Spleen (tissue), 11 donors: ENCODE results near the gene SPATS2L. TPM values are rescaled to one million over a fixed set of nuclear protein-coding genes. Genes with fewer than 3 reads are reported as not detected.

Experiments
- DNase-seq: peaks from one replicate; pipeline ENCODE4 v3.0.0-alpha.2; 2020
- H3K27ac ChIP-seq, 8 donors: fragments of 200-600 bp; sonication (generic) in 7 of 8; 1 replicate in 4 of 8; 2 replicates in 4 of 8; pipeline versions ENCODE4 v1.5.0 to v1.8.0; 2016 to 2021; ENCODE audit warnings: inconsistent platforms in 4 of 8, mild to moderate bottlenecking in 4 of 8, moderate library complexity in 1 of 8
- H3K27me3 ChIP-seq, 7 donors: fragments of 200-600 bp; sonication (generic) in 6 of 7; replicated peaks in 1 of 7; 1 replicate in 4 of 7; 2 replicates in 3 of 7; pipeline versions ENCODE4 v1.5.0 to v1.8.0; 2016 to 2021; ENCODE audit warnings: inconsistent platforms in 3 of 7, mild to moderate bottlenecking in 1 of 7
- H3K36me3 ChIP-seq, 6 donors: fragments of 200-600 bp; sonication (generic) in 5 of 6; 1 replicate in 4 of 6; 2 replicates in 2 of 6; pipeline versions ENCODE4 v1.5.0 to v1.8.0; 2016 to 2021; ENCODE audit warnings: inconsistent platforms in 2 of 6
- H3K4me1 ChIP-seq, 6 donors: fragments of 200-600 bp; sonication (generic) in 5 of 6; 1 replicate in 3 of 6; 2 replicates in 3 of 6; pipeline versions ENCODE4 v1.5.0 to v1.8.0; 2016 to 2021; ENCODE audit warnings: inconsistent platforms in 3 of 6
- H3K4me3 ChIP-seq, 8 donors: fragments of 200-600 bp; sonication (generic) in 7 of 8; 1 replicate in 4 of 8; 2 replicates in 4 of 8; pipeline versions ENCODE4 v1.5.0 to v1.8.0; 2016 to 2021; ENCODE audit warnings: inconsistent platforms in 4 of 8, mild to moderate bottlenecking in 4 of 8, moderate library complexity in 2 of 8
- H3K9me3 ChIP-seq, 8 donors: fragments of 200-600 bp; sonication (generic) in 7 of 8; 1 replicate in 4 of 8; 2 replicates in 4 of 8; pipeline versions ENCODE4 v1.5.0 to v1.8.0; 2016 to 2021; ENCODE audit warnings: inconsistent platforms in 4 of 8
- POLR2A ChIP-seq, 3 donors: fragments of 450-650 bp; IDR thresholded peaks; one replicate each; pipeline ENCODE4 v1.5.1; 2017; ENCODE audit warnings: antibody characterized with exemption in 3 of 3, mild to moderate bottlenecking in 1 of 3
- POLR2AphosphoS5 ChIP-seq, 3 donors: sonication (generic); formaldehyde crosslinking; IDR thresholded peaks; one replicate each; pipeline ENCODE4 v1.5.1; 2017; ENCODE audit warnings: antibody characterized with exemption in 3 of 3
- WGBS, 5 donors: extraction: QIAGEN DNeasy Blood & Tissue Kit in 3 of 5; methylation state at CpG; one replicate each; pipeline versions ENCODE4 v1.1.5 to v1.1.7; 2013 to 2018; 5-methylcytosine and 5-hydroxymethylcytosine counted together
- intact Hi-C: fragments of 100-400 bp; cut with DNase I; formaldehyde crosslinking; loops from one replicate; pipeline ENCODE4 v1.15.0; 2023; ENCODE audit warnings: low total_unique reads
- polyA plus RNA-seq, 3 donors: library from polyadenylated mRNA; stranded (reverse); fragments of 200-250 nt; gene quantifications; one replicate each; pipeline ENCODE4 v1.2.1, GENCODE V29; 2013
- total RNA-seq, 7 donors: library from RNA; depleted of rRNA in 3 of 7; stranded (reverse); fragments of >200 nt in 3 of 7; fragmentation: NEBNext Ultra II Directional in 4 of 7; extraction: Animal tissue kit (Norgen Biotek cat#: 25700) in 4 of 7; gene quantifications; one replicate each; pipeline versions ENCODE4 v1.1.0 to v1.2.1, GENCODE V29; 2016 to 2021
- TF ChIP-seq, protein P1 (sequence below), 11 experiments: fragments of 200-600 bp in 7 of 11; fragments of 450-650 bp in 4 of 11; sonication (generic) in 4 of 11; IDR thresholded peaks in 8 of 11; conservative IDR thresholded peaks in 3 of 11; 1 replicate in 7 of 11; 2 replicates in 4 of 11; pipeline versions ENCODE4 v1.4.0 to v1.8.0; 2016 to 2021; ENCODE audit warnings: antibody characterized with exemption in 11 of 11, inconsistent platforms in 4 of 11, mild to moderate bottlenecking in 1 of 11
- donor health status: healthy with polysubstance abuse.
- donor health status: DM: no; HTN: no; CAD: no; lungs with moderate emphysema.
- donor health status: DM: no; HTN: no; CAD: no.
- donor health status: Bipolar disorder and iron deficiency.
- donor health status: healthy.
- donor health status: DM: no; HTN: no; CAD: no.
- donor health status: DM: yes; HTN: yes; CAD: no.

Gene SPATS2L
- total and polyA plus RNA-seq, 10 donors = 9.5 to 84.7 (median 57.2) TPM

DNA sequence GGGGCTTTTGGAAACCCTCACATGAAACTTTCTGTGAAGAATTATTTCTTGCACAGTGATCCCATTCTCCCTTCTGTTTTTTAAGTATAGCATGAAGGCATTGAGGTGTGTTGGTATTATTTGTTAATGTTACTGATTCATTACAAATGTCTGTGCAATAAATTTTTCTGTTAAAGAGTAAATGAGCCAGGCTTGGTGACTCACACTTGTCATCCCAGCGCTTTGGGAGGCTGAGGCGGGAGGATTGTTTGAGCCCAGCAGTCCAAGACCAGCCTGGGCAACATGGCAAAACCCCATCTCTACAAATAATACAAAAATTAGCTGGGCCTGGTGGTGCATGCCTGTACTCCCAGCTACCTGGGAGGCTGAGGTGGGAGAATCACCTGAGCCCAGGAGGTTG lies 115.6 kb downstream of the SPATS2L start:
- 90 to 98% (median 96%) methylated on average over 2 of the region's 2 CpGs for WGBS, 5 donors
- no peak overlapping the region for H3K4me3 ChIP-seq
- H3K36me3 ChIP-seq = peaks cover 0 to 57% (median 0%) of the 10 kb centered on the region in 6 donors
- TF ChIP-seq, protein P1, sequence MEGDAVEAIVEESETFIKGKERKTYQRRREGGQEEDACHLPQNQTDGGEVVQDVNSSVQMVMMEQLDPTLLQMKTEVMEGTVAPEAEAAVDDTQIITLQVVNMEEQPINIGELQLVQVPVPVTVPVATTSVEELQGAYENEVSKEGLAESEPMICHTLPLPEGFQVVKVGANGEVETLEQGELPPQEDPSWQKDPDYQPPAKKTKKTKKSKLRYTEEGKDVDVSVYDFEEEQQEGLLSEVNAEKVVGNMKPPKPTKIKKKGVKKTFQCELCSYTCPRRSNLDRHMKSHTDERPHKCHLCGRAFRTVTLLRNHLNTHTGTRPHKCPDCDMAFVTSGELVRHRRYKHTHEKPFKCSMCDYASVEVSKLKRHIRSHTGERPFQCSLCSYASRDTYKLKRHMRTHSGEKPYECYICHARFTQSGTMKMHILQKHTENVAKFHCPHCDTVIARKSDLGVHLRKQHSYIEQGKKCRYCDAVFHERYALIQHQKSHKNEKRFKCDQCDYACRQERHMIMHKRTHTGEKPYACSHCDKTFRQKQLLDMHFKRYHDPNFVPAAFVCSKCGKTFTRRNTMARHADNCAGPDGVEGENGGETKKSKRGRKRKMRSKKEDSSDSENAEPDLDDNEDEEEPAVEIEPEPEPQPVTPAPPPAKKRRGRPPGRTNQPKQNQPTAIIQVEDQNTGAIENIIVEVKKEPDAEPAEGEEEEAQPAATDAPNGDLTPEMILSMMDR (IDR thresholded peaks at IDR 0.05 in 8 of 11, conservative IDR thresholded peaks at IDR 0.05 in 3 of 11) = no peak
- TF ChIP-seq POLR2AphosphoS5 (IDR thresholded peaks at IDR 0.05) (no peak), POLR2A (IDR thresholded peaks at IDR 0.05) (no peak)
- H3K4me1 ChIP-seq = no peaks in the 10 kb centered on the region
- no peaks in the 10 kb centered on the region for H3K9me3 ChIP-seq
- intact Hi-C loops = no loop called here
- H3K27me3 ChIP-seq = no peaks in the 10 kb centered on the region
- no peak for DNase-seq
- no peak overlapping the region for H3K27ac ChIP-seq

DNA sequence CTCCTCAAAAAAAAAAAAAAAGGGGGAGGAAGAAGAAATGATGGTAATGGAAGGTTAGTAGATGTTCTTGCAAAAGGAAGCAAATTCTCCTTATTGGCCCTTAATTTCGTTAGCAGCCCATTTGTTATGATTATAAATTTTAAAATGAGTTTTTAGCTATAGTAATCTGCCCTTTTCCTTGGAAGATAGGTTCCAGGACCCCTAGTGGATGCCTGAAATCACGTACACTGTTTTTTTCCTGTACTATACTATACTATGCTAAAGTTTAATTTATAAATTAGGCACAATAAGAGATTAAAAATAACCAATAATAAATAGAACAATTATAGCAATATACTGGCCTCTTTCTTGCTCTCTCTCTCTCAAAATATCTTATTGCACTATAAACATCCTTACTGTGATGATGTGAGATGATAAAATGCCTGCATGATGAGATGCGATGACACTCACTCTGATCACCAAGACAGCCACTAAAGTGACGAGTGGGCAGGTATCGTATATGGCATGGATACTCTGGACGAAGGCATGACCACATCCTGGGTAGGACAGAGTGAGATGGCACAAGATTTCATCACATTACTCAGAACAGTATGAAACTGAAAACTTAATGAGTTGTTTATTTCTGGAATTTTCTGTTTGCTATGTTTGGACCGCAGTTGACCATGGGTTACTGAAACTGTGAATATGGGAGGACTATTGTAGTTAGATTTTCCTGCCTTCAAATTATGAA lies 116.2 kb downstream of the SPATS2L start:
- DNase-seq = no peak
- peaks cover 0 to 51% (median 0%) of the 10 kb centered on the region in 6 donors for H3K36me3 ChIP-seq

DNA sequence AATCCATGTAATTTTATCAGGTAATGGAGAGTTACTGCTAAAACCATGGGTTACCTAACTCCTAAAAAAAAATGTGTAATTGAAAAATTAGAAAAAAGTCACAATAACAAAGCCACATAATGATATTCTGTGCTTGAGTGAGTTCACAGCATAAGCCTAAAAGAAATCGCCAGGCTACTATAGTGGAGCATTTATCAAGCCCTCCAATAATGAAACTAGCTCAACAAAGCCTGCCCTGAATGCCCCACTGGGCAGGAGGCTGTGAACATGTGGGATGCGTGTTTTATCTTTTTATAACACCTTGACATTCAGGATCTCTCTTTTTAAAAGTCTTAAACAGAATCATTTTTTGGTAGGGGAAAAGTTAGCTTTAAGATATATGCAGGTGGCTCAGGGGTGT lies 117.0 kb downstream of the SPATS2L start:
- Histone ChIP-seq H3K4me3 (no peak overlapping the region), H3K4me1 (no peaks in the 10 kb centered on the region), H3K27ac (no peak overlapping the region), H3K9me3 (no peaks in the 10 kb centered on the region), H3K27me3 (no peaks in the 10 kb centered on the region), H3K36me3 (peaks cover 0 to 48% (median 0%) of the 10 kb centered on the region in 6 donors)
- no peak for TF ChIP-seq POLR2AphosphoS5 (IDR thresholded peaks at IDR 0.05)
- no peak for TF ChIP-seq POLR2A (IDR thresholded peaks at IDR 0.05)
- TF ChIP-seq, protein P1 (IDR thresholded peaks at IDR 0.05 in 8 of 11, conservative IDR thresholded peaks at IDR 0.05 in 3 of 11) = no peak
- no peak for DNase-seq
- 86 to 90% (median 89%) methylated on average over 2 of the region's 2 CpGs for WGBS, 5 donors
- intact Hi-C loops = no loop called here

More for the DNA sequence above, 116.2 kb downstream of the SPATS2L start:
- TF ChIP-seq, protein P1 (IDR thresholded peaks at IDR 0.05 in 8 of 11, conservative IDR thresholded peaks at IDR 0.05 in 3 of 11) = no peak
- H3K27me3 ChIP-seq = no peaks in the 10 kb centered on the region
- 85 to 93% (median 86%) methylated on average over 7 of the region's 7 CpGs for WGBS, 5 donors
- H3K27ac ChIP-seq = no peak overlapping the region
- H3K4me1 ChIP-seq = no peaks in the 10 kb centered on the region
- no peaks in the 10 kb centered on the region for H3K9me3 ChIP-seq
- no peak overlapping the region for H3K4me3 ChIP-seq
- intact Hi-C loops = no loop called here

DNA sequence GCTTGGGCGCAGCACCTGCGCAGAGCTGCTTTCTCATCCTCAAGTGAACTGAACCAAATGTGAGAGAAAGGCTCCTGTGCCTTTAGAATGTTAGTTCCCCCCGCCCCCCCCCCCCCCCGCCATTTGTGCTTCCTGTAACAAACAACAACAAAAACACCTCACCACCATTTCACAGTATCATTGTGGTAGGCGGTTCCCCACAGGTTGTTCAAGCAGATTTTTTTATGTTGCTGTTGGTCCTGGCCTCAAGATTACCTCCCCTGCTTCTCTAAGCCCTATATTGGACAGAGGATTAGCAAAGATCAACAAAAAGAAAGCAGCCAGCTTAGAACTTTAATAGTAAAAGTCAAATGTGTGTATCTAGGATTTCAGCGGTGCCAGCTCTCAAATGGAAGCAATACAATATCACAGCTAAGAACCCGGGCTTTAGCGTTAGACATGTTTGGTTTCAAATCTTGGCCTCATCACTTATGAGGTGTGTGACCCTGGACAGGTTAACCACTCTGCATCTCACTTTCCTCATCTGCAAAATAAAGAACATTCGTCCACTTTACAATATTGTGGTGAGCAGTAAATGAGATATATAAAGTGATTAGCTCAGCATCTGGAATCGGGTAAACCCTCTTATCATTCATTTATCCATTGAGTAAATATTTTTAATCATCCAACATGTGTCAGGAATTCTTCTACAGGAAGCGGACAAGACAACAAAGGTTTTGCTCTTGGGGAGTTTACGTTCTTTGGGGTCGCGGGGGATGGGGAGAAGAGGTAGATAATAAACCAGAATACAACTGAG lies 118.7 kb downstream of the SPATS2L start:
- TF ChIP-seq POLR2AphosphoS5 (IDR thresholded peaks at IDR 0.05) (no peak), POLR2A (IDR thresholded peaks at IDR 0.05) (no peak)
- TF ChIP-seq, protein P1 (IDR thresholded peaks at IDR 0.05 in 8 of 11, conservative IDR thresholded peaks at IDR 0.05 in 3 of 11) = no peak
- intact Hi-C loops = no loop called here
- H3K4me1 ChIP-seq = no peaks in the 10 kb centered on the region
- peaks cover 0 to 35% (median 0%) of the 10 kb centered on the region in 6 donors for H3K36me3 ChIP-seq
- no peak overlapping the region for H3K27ac ChIP-seq
- no peaks in the 10 kb centered on the region for H3K9me3 ChIP-seq
- H3K27me3 ChIP-seq = no peaks in the 10 kb centered on the region
- 83 to 93% (median 93%) methylated on average over 13 to 14 of the region's 14 CpGs for WGBS, 5 donors
- H3K4me3 ChIP-seq = no peak overlapping the region
- no peak for DNase-seq
